ENCODE measurements around the gene FSTL4. TPM values are rescaled to one million over a fixed set of nuclear protein-coding genes. Genes with fewer than 3 reads are reported as not detected.

Gene FSTL4
- polyA plus RNA-seq (2012; ENCODE audit: insufficient read depth, insufficient read length): not detected

GRCh38 chr5:133612249-133612860, at the start of gene FSTL4:
Gene FSTL4 (minus strand): TSS chr5:133612541.
- no peak within 1 kb of the TSS for H3K4me3 ChIP-seq (ENCODE audit: low read length)
- no peak for DNase-seq (ENCODE audit: low read depth, low spot score)

- H3K4me3 ChIP-seq (ENCODE audit: low read length): no peak overlapping the region
- DNase-seq (ENCODE audit: low read depth, low spot score): no peak
Measured at GRCh38 chr5:133661389-133661788, 49.0 kb upstream of the FSTL4 start.

GRCh38 chr5:133658327-133658726, 46.0 kb upstream of the FSTL4 start:
- H3K4me3 ChIP-seq (ENCODE audit: low read length): no peak overlapping the region
- no peak for DNase-seq (ENCODE audit: low read depth, low spot score)

GRCh38 chr5:133657036-133657435, 44.7 kb upstream of the FSTL4 start:
- no peak overlapping the region for H3K4me3 ChIP-seq (ENCODE audit: low read length)
- no peak for DNase-seq (ENCODE audit: low read depth, low spot score)

- DNase-seq (ENCODE audit: low read depth, low spot score): no peak
- H3K4me3 ChIP-seq (ENCODE audit: low read length): no peak overlapping the region
Measured at GRCh38 chr5:133655966-133656365, 43.6 kb upstream of the FSTL4 start.

GRCh38 chr5:133653760-133654049, 41.4 kb upstream of the FSTL4 start:
- no peak for DNase-seq (ENCODE audit: low read depth, low spot score)
- H3K4me3 ChIP-seq (ENCODE audit: low read length): no peak overlapping the region

GRCh38 chr5:133652951-133653759, 40.8 kb upstream of the FSTL4 start:
- no peak for DNase-seq (ENCODE audit: low read depth, low spot score)
- no peak overlapping the region for H3K4me3 ChIP-seq (ENCODE audit: low read length)

GRCh38 chr5:133644000-133644865, 31.9 kb upstream of the FSTL4 start:
- DNase-seq (ENCODE audit: low read depth, low spot score): no peak
- no peak overlapping the region for H3K4me3 ChIP-seq (ENCODE audit: low read length)

GRCh38 chr5:133643365-133643764, 31.0 kb upstream of the FSTL4 start:
- no peak overlapping the region for H3K4me3 ChIP-seq (ENCODE audit: low read length)
- DNase-seq (ENCODE audit: low read depth, low spot score): no peak

- H3K4me3 ChIP-seq (ENCODE audit: low read length): no peak overlapping the region
- DNase-seq (ENCODE audit: low read depth, low spot score): no peak
Measured at GRCh38 chr5:133642153-133642722, 29.9 kb upstream of the FSTL4 start.

- no peak overlapping the region for H3K4me3 ChIP-seq (ENCODE audit: low read length)
- DNase-seq (ENCODE audit: low read depth, low spot score): no peak
Measured at GRCh38 chr5:133641683-133642082, 29.3 kb upstream of the FSTL4 start.

GRCh38 chr5:133639850-133640528, 27.6 kb upstream of the FSTL4 start:
- H3K4me3 ChIP-seq (ENCODE audit: low read length): no peak overlapping the region
- no peak for DNase-seq (ENCODE audit: low read depth, low spot score)

GRCh38 chr5:133638436-133638835, 26.1 kb upstream of the FSTL4 start:
- no peak for DNase-seq (ENCODE audit: low read depth, low spot score)
- H3K4me3 ChIP-seq (ENCODE audit: low read length): no peak overlapping the region

GRCh38 chr5:133637206-133637605, 24.9 kb upstream of the FSTL4 start:
- H3K4me3 ChIP-seq (ENCODE audit: low read length): no peak overlapping the region
- no peak for DNase-seq (ENCODE audit: low read depth, low spot score)

- H3K4me3 ChIP-seq (ENCODE audit: low read length): no peak overlapping the region
- DNase-seq (ENCODE audit: low read depth, low spot score): no peak
Measured at GRCh38 chr5:133635051-133635450, 22.7 kb upstream of the FSTL4 start.

- DNase-seq (ENCODE audit: low read depth, low spot score): no peak
- no peak overlapping the region for H3K4me3 ChIP-seq (ENCODE audit: low read length)
Measured at GRCh38 chr5:133627180-133627579, 14.8 kb upstream of the FSTL4 start.

GRCh38 chr5:133624316-133624715, 12.0 kb upstream of the FSTL4 start:
- DNase-seq (ENCODE audit: low read depth, low spot score): no peak
- H3K4me3 ChIP-seq (ENCODE audit: low read length): no peak overlapping the region

GRCh38 chr5:133618141-133618540, 5.8 kb upstream of the FSTL4 start:
- no peak for DNase-seq (ENCODE audit: low read depth, low spot score)
- no peak overlapping the region for H3K4me3 ChIP-seq (ENCODE audit: low read length)

GRCh38 chr5:133613743-133614142, 1.4 kb upstream of the FSTL4 start:
- H3K4me3 ChIP-seq (ENCODE audit: low read length): no peak overlapping the region
- no peak for DNase-seq (ENCODE audit: low read depth, low spot score)
